ENCODE results near the gene FAM193A.

- TF ChIP-seq POLR2A (IDR thresholded peaks at IDR 0.05), result no peak
- no peak for TF ChIP-seq CTCF (IDR thresholded peaks at IDR 0.05)
These were observed 111.1 kb downstream of the FAM193A start for GRCh38 chr4:2647403-2648158.

Measured in adrenal gland (tissue), 5 donors.